Femur (tissue), 1 donor: ENCODE results near the gene ZBTB20.

Source experiments
- DNase-seq: peaks from one replicate; pipeline ENCODE4 v3.0.0-alpha.2; 2017

ZBTB20 gene

GRCh38 chr3:114609973-114610630 lies 537.0 kb downstream of the ZBTB20 start:
- DNase-seq: no peak

DNA sequence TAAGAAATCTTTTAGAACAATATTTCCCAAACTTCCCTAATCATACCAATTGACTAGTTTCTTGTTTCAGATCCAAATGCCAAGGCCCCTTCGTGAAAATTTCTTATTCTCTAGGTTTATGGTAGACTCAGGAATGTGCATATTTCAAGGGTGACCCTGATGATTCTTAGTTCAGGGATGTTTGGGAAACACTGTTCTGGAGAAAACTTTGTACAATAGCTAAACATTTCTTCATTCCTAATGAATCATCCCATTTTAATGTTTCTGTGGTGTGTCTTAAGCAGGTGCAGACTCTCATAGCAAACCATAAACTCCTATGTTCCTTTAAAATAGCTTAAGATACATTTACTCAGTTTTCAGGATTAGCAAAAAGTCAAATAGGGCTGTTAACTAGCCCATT lies 538.8 kb downstream of the ZBTB20 start:
- DNase-seq: no peak

GRCh38 chr3:114606336-114606735 lies 540.8 kb downstream of the ZBTB20 start:
- no peak for DNase-seq

GRCh38 chr3:114600571-114600970 lies 546.5 kb downstream of the ZBTB20 start:
- no peak for DNase-seq

DNA sequence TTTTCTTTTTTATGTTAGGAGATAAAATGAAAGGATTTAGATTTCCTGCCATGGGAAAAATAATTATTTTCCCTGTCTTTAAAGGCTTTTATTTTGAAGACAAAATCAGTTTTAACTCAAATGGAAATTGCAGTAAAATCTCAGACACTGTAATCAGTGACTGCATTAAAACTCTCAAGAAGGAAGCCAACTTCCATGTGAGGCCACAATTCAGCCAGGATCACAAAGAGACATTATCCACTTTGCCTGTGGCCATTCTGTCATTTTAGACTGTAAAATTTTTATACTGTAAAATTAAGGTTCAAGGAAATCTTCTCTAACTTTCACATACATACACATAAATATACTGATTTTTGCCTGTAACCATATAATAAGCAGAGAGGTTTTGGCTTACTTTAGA lies 549.2 kb downstream of the ZBTB20 start:
- no peak for DNase-seq

DNA sequence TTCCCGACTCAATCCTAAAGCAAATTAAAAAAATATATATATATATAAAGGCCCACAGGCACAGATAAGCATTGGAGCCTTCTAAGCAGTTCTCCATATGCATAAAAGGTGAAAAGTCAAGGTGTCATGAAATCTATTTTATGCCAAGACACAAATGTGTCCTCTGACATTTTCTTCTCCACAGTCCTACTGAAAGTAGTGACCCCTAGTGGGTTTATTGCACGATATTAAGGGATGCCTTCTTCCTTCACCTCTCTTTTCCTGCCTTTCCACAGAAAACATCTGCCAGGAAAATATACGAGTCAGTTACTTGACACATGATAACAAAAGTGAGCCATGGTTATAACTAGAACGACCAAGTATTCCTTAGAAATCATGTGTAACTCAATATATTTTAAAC lies 550.1 kb downstream of the ZBTB20 start:
- no peak for DNase-seq

GRCh38 chr3:114596147-114596546 lies 550.9 kb downstream of the ZBTB20 start:
- DNase-seq: no peak

GRCh38 chr3:114595522-114596028 lies 551.5 kb downstream of the ZBTB20 start:
- no peak for DNase-seq

- no peak for DNase-seq
Observed at GRCh38 chr3:114590309-114591047, 556.6 kb downstream of the ZBTB20 start.

GRCh38 chr3:114587986-114588385 lies 559.1 kb downstream of the ZBTB20 start:
- no peak for DNase-seq

DNA sequence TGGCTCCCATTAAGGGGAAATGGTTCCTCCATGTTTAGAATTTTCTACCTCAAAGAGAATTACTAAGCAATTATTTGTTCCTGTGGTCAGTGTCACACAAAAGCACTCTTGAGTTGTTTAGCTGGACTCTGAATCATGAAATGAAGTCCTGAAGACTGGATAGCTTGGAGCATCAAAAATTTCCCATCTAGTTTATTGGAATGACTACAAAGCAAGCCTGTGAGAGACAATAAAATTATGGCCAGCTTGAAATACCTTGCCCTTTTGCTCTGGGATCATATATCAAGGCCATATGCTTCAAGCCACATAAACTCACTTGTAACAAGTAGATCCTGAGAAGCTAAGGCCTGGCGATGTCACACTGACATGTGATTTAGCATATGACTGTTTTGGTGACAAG lies 561.0 kb downstream of the ZBTB20 start:
- no peak for DNase-seq

DNA sequence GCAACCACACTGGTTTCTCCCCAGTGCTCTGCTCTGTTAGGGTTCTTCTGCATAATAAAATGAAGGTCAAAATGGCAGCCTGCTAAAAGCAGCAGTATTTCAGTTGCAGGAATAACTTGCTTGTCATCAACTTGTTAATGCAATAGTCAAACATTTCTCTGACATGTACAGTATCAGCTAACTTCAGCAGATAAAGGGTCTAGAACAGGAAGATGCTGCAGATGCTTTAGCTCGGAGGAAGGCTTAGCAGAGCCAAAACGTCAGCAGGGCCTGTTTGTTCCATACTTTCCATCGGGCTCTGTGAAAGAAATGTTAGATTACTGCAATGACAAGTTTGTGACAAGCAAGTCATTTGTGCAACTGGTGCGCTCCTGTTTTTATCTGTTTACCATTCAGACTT lies 561.4 kb downstream of the ZBTB20 start:
- DNase-seq: no peak

DNA sequence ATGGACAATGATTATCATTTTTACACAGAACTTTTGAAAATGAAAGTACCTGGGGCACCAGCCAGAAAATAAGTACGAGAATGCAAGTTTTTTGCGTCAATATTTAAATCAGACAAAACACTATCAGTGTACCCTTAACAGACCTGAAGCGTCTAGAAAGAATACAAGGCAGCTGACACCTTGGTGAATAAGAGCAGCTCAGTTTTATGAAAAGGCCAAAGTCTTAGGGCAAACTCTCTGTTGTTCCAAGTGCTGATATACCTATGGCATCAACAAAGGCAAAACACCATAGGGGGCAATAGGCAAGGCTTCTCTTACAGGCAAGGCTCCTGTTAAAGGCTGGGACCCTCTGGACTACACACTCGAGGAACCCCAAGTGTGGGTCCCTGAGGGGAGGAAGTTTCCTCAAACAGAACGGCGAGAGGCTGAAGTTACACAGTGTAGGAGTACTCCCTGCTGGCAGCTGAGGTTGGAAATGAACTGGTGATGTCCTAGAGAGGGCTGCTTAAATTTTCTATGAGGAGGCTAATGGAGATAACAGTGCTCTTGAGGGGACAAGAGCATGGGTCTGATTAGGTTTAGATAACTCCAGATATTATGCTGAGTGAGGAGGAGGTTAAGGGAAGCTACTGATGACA lies 562.2 kb downstream of the ZBTB20 start:
- no peak for DNase-seq

DNA sequence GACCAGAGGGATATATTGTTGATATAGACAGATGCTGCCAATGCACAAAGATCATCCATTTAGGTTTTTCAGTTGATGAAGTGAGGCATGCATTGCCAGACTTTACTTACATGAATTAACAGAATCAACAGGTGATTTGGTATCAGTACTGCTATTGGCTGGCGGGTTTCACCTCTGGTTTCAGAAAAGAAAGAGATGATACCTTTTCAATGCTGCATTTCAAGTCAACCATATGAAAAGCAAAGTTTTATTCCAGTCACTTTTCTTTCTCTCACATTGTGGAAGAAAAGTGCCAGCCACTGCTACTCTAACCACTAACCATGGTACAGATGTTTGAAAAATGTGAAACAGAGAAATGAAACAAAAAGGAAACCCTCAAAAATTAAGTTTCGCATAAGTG lies 564.2 kb downstream of the ZBTB20 start:
- DNase-seq: no peak

DNA sequence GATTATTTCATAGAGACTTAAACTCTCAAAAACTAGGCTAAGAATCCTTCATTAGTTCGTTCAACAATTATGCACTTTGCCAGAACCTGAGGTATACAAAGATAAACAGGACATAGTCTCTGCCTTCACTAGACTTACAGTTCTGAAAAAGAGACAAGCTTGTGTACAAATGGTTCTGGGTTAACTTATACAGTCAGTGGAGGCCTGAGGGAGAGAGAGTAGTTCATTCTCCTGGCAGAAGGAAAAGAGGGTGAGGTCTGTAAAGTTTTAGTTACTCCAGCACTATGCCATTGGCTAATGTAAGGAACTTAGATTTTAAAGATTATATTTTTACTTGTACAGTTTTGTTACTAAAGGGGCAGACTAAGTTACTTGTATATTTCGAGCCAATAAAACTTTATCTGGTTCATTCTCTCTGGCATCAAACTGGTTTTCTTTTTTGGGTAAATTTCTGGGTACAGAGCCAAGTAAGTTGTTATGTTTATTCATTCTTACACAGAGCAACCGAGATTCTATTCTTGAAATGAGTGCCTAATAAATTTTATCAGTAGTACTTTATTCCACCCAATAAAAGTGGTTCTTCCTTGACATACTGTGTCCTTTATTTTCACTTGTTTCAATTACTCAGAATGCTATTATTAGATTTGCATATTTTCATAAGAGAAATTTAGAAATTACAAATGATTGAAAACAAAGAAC lies 574.6 kb downstream of the ZBTB20 start:
- DNase-seq: no peak

DNA sequence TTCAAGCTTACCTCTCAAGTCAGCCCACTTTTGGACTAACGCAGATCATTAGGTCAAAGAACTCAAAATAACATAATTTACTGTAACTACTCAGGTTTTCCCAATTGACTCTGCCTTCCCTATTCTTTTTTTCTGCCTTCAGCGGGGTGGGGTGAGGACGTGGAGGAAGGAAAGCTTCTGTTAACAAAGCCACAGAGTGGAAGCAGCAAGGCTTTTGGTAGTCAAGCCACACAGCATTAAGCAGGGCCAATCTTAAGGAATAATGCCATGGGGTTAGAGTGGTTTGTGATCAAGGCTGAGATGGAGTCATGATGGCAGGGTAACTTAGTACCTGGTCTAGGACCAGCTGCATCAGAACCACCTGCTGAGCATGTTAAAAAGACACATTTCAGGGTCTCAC lies 575.7 kb downstream of the ZBTB20 start:
- DNase-seq: no peak

GRCh38 chr3:114569186-114569585 lies 577.9 kb downstream of the ZBTB20 start:
- DNase-seq: no peak

DNA sequence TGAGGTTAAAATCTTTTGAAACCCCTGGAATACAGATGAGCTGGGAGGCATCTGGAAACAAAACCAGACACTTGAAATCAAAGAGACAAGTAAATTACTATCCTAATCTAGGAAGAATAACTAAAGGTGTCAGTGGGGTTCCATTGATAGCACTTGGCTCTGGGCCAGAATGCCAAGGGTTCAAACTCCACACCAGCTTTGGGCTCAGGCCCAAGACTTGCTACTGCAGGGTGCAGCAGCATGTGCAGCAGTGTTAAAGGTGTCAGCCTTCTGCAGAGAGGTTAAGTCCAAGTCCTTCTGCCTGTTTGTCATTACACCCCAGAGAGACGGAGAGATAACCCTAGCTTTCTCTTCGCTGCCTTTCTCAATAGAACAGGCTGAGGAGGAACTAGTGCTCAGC lies 579.3 kb downstream of the ZBTB20 start:
- no peak for DNase-seq

GRCh38 chr3:114566767-114567166 lies 580.3 kb downstream of the ZBTB20 start:
- no peak for DNase-seq

- DNase-seq: no peak
Observed at GRCh38 chr3:114566162-114566755, 580.8 kb downstream of the ZBTB20 start.

DNA sequence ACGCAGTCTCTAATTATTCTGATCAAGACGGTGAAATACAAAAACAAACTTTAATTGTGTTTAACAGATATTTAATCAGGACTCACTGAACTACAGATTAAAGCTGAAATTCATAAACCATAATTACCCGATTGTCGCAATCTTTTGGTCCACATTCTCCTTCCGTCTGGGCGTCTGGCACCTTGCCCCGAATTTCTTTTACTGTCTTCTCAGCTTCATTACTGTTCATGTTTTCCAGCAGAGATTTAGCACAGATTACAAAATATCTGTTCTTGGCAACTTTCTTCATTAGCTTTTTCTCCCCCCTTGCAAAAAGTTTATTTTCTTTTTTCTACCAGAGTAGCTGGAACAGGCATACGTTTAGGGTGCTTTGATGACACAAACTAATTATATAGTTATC lies 581.9 kb downstream of the ZBTB20 start:
- no peak for DNase-seq

GRCh38 chr3:114563720-114564119 lies 583.4 kb downstream of the ZBTB20 start:
- DNase-seq: no peak

GRCh38 chr3:114562557-114562956 lies 584.5 kb downstream of the ZBTB20 start:
- no peak for DNase-seq
